Cardiac fibroblast (primary cell): ENCODE results near the gene RFX2.
A peak's percentile ranks its signal among the peaks of the same experiment; 100 is the strongest.

Source experiments
- DNase-seq, 2 donors: peaks; one replicate each; pipeline versions ENCODE4 v3.0.0 to v3.0.0-alpha.2; 2010; ENCODE audit warnings: low read depth in 2 of 2
- H3K4me3 ChIP-seq, 2 donors: replicated peaks in 1 of 2; 1 replicate in 1 of 2; 2 replicates in 1 of 2; pipeline ENCODE4 v1.5.1; 2011; ENCODE audit warnings: low read depth in 2 of 2, low read length in 2 of 2, mild to moderate bottlenecking in 2 of 2, moderate library complexity in 1 of 2
- TF ChIP-seq, protein P1 (sequence below): IDR thresholded peaks from one replicate; pipeline ENCODE4 v1.5.1; 2011; ENCODE audit warnings: low read depth, mild to moderate bottlenecking, low read length, inconsistent platforms

Gene RFX2

DNA sequence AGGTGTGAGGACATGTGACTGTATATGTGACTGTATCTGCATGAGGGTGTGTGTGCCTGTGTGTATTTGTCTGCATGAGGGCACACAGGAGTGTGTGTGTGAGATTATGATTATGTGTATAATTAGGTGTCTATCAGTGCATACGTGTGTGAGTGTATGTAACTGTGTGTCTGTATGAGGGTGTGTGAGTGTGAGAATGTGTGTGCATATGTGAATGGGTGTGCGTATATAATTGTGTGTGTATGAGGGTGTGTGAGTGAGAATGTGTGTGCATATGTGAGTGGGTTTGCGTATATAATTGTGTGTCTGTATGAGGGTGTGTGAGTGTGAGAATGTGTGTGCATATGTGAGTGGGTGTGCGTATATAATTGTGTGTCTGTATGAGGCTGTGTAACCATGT lies 22.2 kb upstream of the RFX2 start:
- H3K4me3 ChIP-seq, result no peak overlapping the region
- DNase-seq, result no peak
- TF ChIP-seq, protein P1, sequence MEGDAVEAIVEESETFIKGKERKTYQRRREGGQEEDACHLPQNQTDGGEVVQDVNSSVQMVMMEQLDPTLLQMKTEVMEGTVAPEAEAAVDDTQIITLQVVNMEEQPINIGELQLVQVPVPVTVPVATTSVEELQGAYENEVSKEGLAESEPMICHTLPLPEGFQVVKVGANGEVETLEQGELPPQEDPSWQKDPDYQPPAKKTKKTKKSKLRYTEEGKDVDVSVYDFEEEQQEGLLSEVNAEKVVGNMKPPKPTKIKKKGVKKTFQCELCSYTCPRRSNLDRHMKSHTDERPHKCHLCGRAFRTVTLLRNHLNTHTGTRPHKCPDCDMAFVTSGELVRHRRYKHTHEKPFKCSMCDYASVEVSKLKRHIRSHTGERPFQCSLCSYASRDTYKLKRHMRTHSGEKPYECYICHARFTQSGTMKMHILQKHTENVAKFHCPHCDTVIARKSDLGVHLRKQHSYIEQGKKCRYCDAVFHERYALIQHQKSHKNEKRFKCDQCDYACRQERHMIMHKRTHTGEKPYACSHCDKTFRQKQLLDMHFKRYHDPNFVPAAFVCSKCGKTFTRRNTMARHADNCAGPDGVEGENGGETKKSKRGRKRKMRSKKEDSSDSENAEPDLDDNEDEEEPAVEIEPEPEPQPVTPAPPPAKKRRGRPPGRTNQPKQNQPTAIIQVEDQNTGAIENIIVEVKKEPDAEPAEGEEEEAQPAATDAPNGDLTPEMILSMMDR, result no peak

DNA sequence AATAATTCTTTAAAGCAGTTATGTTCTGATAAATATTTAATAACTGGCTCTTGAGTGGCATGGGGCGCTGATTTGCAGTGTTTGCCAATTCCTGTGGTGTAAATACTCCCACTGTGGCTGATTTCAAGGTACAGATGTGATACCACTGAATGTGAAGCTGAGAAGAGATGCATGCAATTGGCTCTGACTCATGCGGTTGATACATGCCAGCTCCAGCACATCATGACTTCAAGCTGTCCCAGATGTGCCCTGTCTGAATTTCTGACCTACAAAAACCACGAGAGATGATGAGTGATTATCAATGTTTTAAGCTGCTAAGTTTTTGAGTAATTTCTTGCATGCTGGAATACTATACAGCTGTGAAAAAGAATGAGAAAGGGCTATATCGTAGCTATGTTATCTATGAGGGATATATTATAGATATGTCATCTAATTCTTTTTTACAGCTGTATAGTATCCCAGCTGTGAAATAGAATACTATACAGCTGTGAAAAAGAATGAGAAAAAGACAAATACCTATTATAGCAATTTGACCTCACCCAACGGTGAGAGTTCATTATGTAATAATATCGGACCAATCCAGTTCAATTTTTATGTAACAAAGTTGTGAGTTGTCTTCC lies 17.5 kb upstream of the RFX2 start:
- no peak overlapping the region for H3K4me3 ChIP-seq
- TF ChIP-seq, protein P1, result no peak
- DNase-seq, result peak in 1 of 2 donors; percentile 52

DNA sequence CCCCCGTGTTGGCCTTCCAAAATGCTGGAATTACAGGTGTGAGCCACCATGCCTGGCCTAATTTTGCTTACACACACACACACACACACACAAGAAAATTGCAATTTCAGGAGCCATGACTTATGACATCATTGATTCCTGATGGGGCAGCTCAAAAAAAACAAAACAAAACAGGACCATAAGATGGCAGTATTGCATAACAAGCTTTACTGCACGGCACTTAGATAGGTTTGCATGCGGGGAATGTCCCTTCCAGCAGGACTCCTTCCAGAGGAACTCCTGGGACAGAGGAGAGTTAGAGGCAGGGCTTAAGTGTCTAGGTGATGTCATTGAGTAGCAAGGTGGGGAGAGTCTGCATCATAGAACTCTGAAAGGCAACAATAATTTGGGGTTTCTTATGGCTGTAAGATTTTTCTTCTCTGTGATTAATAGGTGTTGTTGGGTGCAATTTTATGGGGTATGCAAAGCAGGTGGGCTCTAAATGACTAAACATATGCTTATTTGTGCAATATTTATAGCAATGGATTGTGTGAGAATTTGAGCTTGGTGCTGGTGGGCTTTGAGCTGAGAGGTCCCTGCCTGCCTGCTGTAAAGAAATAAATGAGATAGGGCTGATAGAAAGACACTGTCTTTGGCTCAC lies 16.2 kb upstream of the RFX2 start:
- peak; percentile 77 to 81 for DNase-seq
- TF ChIP-seq, protein P1, result peak; percentile 35

DNA sequence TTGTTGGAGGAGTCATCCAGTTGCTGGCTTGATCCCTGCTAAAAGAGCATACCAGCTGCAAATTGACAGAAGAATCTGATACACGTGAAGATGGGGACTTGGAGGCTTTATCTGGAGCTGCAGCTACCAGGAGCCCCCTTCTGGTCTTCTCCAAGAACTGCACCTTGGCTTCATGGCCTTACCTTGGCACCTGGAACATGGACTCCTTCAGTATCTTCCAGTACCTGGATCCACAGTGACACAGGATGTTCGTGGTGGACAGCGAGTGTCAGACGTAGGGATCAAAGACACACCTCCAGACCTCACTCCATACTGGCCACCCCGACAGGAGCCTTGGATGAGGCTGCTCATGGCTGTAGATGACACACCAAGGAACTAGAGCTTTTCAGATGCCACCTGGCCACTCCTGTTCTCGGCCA lies 15.3 kb upstream of the RFX2 start:
- peak; percentile 85 to 86 for DNase-seq
- TF ChIP-seq, protein P1, result peak; percentile 97
- no peak overlapping the region for H3K4me3 ChIP-seq

More for the DNA sequence above, 16.2 kb upstream of the RFX2 start:
- H3K4me3 ChIP-seq, result no peak overlapping the region

DNA sequence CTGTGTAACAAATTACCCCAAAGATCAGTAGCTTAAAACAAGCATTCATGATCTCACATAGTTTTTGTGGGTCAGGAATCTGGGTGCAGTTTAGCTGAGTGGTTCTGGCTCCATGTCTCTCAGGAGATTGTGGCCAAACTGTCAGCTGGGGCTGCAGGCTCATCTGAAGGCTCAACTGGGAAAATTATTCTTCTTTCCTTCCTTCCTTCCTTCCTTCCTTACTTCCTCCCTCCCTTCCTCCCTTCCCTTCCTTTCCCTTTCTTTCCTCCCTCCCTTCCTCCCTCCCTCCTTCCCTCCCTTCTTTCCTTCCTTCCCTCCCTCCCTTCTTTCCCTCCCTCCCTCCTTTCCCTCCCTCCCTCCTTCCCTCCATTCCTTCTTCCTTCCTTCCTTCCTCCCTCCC lies 8.7 kb upstream of the RFX2 start:
- H3K4me3 ChIP-seq, result no peak overlapping the region
- DNase-seq, result no peak
- TF ChIP-seq, protein P1, result no peak

DNA sequence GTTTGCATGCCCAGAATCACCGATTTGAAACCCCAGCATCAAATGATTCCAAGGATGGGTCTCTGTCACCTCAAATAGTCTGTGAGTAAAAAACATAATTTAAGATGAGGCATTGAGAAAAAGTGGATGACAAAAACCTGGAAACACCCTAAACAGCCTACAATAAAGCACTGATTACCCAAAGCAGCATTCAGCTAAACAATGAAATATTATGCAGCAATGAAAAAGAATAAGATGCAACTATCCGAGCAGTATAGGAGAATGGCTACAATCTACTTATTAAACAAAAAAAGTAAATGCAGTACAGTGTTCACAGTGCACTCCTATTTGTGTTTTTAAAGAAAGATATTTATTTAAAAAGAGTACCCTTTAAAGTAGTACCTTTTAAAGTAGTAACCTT lies 7.7 kb upstream of the RFX2 start:
- DNase-seq, result no peak
- H3K4me3 ChIP-seq, result no peak overlapping the region
- TF ChIP-seq, protein P1, result no peak

DNA sequence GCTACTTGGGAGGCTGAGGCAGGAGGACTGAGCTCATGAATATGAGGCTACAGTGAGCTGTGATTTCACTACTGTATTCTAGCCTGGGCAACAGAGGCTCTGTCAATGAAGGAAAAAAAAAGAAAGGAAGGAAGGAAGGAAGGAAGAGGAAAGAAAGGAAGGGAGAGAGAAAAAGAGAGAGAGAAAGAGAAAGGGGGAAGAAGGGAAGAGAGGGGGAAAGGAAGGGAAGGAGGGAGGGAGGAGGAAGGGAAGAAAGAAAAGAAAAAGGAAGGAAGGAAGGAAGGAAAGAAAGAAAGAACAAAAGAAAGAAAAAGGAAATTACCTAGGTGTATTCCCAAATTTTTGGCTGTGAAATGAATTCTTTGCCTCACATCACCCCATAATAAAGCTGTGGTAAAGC lies 7.2 kb upstream of the RFX2 start:
- TF ChIP-seq, protein P1, result no peak
- DNase-seq, result no peak
- H3K4me3 ChIP-seq, result no peak overlapping the region
